ENCODE measurements around the gene SLC45A2. TPM values are rescaled to one million over a fixed set of nuclear protein-coding genes. Genes with fewer than 3 reads are reported as not detected.
"Not testable (repeated sequence)": the region's sequence is repeated elsewhere in the genome, so short reads cannot be mapped to it uniquely, and the experiment has no call there.

The SLC45A2 gene
- total and polyA plus RNA-seq, 9 of the 15 experiments (the other 6 are each of a cell fraction or from before 2014, with no cell fraction given), result 0.03 to 0.29 (median 0.14) TPM; not detected in 4

- TF ChIP-seq ZNF609 (CRISPR knock-in tag; IDR thresholded peaks at IDR 0.05; ENCODE audit: borderline replicate concordance) (no peak), CEBPB (tag; IDR thresholded peaks at IDR 0.05) (no peak)
These were observed 27.0 kb upstream of the SLC45A2 start (continued) for GRCh38 chr5:34011536-34011935.

GRCh38 chr5:34010146-34010545 is 25.7 kb upstream of the SLC45A2 start:
- H3K27ac ChIP-seq (ENCODE audit: extremely low read depth, low read depth, low read length); H2AFZ ChIP-seq (ENCODE audit: low read depth, low read length); FAIRE-seq; H3K36me3 ChIP-seq (ENCODE audit: control insufficient read depth, insufficient read depth, low read length); in situ Hi-C loops (cut with MboI); H3K79me2 ChIP-seq (ENCODE audit: control insufficient read depth, insufficient read depth, low read length); CTCF ChIA-PET (ENCODE audit: low intra/inter-chr PET ratio); ATAC-seq; H4K20me1 ChIP-seq (replicated peaks; ENCODE audit: control insufficient read depth, insufficient read depth, low read length); H3K9me3 ChIP-seq (replicated peaks; ENCODE audit: control insufficient read depth, insufficient read depth, low read depth, low read length); H3K4me3 ChIP-seq; DNase-seq (ENCODE audit: extremely low read depth in 1 of 4, low spot score in 3 of 4); POLR2A ChIA-PET; H3K9me1 ChIP-seq (ENCODE audit: control insufficient read depth, insufficient read depth, low read length); H3K4me2 ChIP-seq (ENCODE audit: insufficient read depth, low read length); H3K9ac ChIP-seq (ENCODE audit: insufficient read depth in 1 of 2, low read depth in 2 of 2, low read length in 2 of 2); H3K27me3 ChIP-seq (ENCODE audit: control insufficient read depth in 2 of 2, insufficient read depth in 2 of 2, low read length in 2 of 2); intact Hi-C loops (cut with micrococcal nuclease); BruUV-seq (replicated peaks): not testable (repeated sequence)
- peaks cover 7 to 12% of the 10 kb centered on the region in 2 experiments; a peak in 4 of 5 replicates for H3K4me1 ChIP-seq (replicated peaks in 1 of 2; ENCODE audit: control insufficient read depth in 2 of 2, insufficient read depth in 2 of 2, low read length in 2 of 2)
- 54% methylated on average over 2 of the region's 2 CpGs for WGBS (ENCODE audit: insufficient coverage, low coverage, missing lambda C conversion rate)

All from K562 (cell line).